ENCODE data around the gene TIMM8A.

- TF ChIP-seq EZH2phosphoT487 (IDR thresholded peaks at IDR 0.05; ENCODE audit: insufficient read depth, low read depth): no peak
- TF ChIP-seq EZH2 (IDR thresholded peaks at IDR 0.05; ENCODE audit: insufficient read depth, poor library complexity, severe bottlenecking): no peak
These were observed 29.0 kb upstream of the TIMM8A start for GRCh38 chrX:101377547-101377946.

All from GM23248 (cell line).